DMS114 treated with DMSO at 0.1 percent for 48 hours (cell line): ENCODE measurements around the gene NRCAM.
"Not testable (repeated sequence)": the region's sequence is repeated elsewhere in the genome, so short reads cannot be mapped to it uniquely, and the experiment has no call there.

Experiments used
- DNase-seq: peaks from one replicate; lab custom pipeline; 2025; ENCODE audit not compliant: unreplicated experiment; lab: John Stamatoyannopoulos, UW

NRCAM gene

GRCh38 chr7:108455998-108456677 is at the start of gene NRCAM:
Gene NRCAM (minus strand): TSS chr7:108456436. CDS start chr7:108240064, 216,372 bp downstream.
- DNase-seq = no peak

DNA sequence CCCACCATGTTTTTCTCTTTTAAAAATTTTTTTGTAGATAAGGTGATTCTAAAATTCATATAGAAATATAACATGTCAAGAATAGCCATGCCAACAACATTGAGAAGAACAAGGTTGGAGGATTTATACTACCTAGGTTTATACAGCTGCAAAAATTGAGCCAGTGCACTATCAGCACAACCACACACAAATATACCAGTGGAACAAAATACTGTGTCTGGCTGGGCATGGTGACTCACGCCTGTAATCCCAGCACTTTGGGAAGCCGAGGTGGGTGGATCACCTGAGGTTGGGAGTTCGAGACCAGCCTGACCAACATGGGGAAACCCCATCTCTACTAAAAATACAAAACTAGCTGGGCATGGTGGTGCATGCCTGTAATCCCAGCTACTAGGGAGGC is 48.3 kb upstream of the NRCAM start:
- not testable (repeated sequence) for DNase-seq

DNA sequence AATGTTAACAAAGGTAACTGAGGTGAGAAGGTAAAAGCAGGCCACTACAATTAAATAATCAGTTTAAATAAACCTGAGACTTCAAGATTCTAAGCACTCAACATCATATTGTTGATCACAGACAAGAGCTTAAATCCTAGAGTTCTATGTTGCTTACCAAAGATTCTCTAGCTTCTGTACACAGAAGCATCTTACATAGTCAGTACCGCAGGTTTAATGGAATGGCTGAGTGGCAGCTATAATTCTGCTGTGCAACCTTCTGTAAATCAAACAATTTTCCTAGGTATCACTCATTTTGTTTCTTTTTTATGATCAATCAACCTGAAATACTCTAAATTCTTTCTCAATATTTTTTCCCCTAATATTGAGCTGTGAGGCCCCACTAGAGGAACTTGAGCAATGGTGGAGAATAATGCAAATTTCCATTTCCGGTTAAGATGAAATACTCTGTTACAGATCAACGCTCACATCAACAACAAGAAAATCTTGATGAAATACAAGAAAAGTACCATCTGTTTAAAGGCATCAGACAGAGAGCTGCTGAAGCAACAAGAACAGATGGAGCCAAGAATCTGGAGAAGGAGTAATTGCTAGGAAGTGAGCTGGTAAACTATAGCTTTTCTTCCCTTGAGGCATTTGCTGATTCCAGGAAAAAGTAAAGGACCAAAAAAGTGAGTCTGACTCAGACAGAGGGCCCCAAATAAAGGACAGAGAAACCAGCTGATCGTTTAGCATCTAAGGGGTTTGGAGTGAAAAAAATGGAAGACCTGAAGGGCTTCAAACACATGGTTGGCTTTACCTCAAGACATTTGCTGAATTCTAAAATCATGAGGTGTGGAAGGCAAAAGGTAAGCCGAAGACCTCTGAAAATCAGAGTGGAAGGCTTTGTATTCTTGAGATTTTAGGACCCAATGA is 47.1 kb upstream of the NRCAM start:
- no peak for DNase-seq

DNA sequence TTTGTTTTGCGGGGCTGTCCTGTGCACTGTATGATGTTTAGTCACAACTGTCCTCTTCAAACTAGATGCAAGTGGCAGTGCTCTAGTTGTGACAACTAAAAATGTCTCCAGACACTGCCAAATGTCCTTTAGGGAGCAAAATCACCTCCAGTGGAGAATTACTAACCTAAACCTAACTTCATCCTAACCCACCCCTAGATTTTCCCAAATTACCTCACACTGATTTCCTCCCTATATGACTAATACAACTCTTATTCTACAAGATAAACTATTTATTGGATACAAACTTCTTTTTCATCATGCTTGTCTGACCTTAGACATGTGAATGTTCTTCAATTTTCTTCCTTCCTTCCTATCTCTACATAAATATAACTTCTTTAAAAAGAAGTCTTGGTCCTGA is 43.3 kb upstream of the NRCAM start:
- no peak for DNase-seq

- DNase-seq = no peak
These were observed 42.2 kb upstream of the NRCAM start for GRCh38 chr7:108498481-108498880.

DNA sequence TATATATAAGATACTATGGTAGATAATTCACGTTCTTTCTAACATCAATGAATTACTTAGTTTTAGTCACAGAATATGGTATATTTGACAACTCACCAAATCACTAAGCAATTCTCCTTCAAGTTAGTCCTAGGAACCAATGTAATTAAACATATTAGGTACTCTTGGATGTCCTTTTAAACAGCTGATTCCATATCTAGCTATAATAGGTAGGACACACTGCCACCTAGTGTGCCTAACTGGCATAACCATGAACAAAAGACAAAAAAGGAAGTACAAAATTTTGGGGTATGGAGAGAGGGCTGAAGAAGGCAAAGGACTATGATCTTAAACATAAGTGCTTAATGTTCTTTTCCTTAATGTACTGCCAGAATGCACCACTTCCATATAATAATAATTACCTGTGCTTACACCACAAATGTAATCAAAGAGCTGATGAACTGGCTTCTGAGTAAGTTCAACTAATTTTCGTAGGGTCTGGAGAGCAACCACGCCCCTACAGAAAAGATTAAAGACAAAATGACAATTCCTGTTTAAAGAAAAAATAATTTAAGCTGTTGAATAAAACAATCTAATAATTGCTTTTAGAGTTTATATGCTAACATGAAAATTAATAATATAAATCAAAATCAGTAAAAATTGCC is 41.0 kb upstream of the NRCAM start:
- DNase-seq = peak; percentile 45

DNA sequence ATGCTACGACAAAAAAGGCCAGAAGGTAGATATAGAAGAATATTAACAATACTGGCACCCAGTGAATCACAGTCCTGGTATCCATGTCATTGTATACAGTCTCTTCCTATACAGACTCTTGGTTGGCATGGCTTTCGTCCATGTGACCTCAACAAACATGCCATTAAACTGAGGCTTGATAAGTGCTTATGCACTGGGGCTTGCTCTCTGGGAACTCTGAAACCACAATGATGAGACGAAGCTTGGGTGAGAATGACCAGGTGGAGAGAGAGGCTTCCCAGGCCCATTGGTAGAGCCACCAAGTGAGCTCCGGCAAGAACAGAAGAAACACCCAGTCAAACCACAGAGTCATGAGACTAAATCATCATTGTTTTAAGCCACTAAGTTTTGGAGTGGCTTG is 36.5 kb upstream of the NRCAM start:
- DNase-seq = no peak

GRCh38 chr7:108488768-108489538 is 32.7 kb upstream of the NRCAM start:
- DNase-seq = no peak

- no peak for DNase-seq
These were observed 31.4 kb upstream of the NRCAM start for GRCh38 chr7:108487646-108488045.

DNA sequence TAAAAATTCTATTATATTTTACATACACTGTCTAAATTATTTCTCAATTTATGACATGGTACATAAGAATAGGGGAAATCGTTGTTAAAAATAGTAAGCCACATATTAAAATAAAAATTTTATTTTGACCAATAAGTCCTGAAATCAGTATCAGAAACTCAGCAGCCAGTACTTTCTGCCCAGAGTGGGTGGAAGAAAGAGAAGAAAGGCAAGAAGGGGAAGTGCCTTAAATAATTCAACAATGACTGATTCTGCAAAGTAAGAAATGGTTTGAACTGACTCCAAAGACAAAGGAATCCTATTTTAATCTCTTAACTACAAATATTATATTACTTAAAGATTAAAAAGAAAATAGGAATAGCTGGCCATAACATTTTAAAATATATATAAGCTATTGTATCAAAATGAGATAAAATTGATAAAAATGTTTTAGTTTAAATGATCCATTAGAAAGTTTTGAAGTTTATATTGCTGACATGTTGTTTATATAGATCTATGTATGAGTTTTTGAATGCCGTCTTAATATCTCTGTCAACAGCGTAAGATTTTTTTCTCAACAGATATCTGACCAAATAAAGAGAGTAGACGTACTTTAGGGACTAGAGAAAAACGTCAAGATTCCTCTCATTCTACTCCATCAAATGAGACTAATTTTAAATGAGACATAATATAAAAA is 30.2 kb upstream of the NRCAM start:
- DNase-seq = no peak

DNA sequence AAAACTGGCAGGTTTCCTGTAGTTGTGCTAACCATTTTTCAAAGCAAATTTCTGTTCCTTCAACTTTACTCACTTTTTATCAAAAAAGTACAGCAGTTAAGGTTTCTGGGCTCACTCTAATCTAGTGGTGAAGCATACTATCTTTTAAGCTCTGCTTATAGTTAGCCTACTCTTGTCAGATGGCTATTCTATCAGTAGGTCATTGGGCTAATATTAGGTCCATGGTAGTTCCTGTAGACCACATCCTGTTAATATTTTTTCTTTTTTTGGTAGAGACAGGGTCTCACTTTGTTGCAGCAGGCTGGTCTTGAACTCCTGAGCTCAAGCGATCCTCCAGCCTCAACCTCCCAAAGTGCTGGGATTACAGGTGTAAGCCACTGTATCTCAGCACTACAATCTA is 27.9 kb upstream of the NRCAM start:
- no peak for DNase-seq

DNA sequence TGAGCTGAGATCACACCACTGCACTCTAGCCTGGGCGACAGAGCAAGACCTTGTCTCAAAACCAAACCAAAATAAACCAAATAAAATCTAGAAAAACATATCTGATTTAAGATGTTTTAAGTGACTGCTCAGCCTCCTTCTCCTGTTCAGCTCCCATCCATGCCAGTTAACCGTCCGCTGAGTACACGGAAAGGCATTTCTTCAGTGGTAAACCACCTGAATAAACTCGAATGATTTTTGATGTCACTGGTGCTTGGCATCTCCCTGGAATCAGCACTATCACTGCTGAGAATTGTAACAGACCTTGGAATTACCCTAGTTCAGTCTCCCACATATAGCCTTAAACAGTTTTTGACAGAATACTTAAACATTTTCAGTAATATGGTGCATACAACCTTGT is 24.1 kb upstream of the NRCAM start:
- no peak for DNase-seq

- DNase-seq = no peak
These were observed 23.5 kb upstream of the NRCAM start for GRCh38 chr7:108479751-108480150.

- no peak for DNase-seq
These were observed 22.9 kb upstream of the NRCAM start for GRCh38 chr7:108479118-108479517.

GRCh38 chr7:108468246-108468645 is 12.0 kb upstream of the NRCAM start:
- DNase-seq = no peak

DNA sequence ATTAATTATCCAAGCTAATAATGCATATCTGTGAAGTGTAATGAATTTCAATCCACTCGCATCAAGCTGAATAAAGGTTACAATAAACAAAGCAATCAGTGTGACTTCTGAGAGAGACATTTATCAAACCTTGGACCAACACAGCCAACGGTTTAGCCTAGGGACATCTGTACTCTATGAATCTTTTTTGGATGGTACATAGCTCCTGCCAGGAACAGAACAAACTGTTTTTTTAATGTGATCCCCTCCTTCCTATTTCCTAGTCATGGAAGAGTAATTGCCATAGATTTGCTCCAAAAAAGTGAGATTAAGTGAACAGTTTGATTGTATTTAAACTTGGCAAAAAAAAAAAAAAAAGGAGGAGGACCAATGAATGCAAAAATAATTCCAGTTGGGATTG is 11.2 kb upstream of the NRCAM start:
- DNase-seq = no peak

DNA sequence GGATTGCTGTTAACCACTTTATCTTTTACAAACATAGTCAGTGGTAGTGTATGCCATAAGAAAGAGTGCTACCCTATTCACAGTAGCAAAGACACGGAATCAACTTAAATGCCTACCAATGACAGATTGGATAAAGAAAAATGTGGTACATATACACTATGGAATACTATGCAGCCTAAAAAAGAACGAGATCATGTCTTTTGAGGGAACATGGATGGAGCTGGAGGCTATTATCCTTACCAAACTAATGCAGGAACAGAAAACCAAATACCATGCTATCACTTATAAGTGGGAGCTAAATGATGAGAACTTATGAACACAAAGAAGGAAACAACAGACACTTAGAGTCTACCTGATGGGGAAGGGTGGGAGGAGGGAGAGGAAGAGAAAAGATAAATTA is 10.1 kb upstream of the NRCAM start:
- DNase-seq = not testable (repeated sequence)

- no peak for DNase-seq
These were observed 8.5 kb upstream of the NRCAM start for GRCh38 chr7:108464743-108465142.

DNA sequence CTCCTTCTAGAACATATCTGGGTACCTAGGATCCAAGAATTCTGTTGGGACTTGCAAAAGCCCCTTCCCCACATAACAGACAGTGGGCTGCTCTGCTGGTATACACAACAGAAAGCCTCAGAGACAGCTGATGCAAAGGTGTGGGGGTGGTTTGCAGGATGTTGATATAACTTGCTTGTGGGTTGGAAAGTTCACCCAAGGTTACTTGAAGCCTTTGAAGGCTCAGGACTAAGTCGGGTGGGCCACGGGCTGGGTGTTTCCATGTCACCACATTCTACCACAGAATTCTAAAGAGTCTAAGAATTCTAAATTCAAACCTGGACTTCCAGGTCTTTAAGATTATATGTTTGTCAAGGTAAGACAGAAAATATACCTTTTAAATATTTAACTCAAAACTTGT is 7.4 kb upstream of the NRCAM start:
- no peak for DNase-seq

GRCh38 chr7:108461840-108462239 is 5.6 kb upstream of the NRCAM start:
- DNase-seq = no peak

DNA sequence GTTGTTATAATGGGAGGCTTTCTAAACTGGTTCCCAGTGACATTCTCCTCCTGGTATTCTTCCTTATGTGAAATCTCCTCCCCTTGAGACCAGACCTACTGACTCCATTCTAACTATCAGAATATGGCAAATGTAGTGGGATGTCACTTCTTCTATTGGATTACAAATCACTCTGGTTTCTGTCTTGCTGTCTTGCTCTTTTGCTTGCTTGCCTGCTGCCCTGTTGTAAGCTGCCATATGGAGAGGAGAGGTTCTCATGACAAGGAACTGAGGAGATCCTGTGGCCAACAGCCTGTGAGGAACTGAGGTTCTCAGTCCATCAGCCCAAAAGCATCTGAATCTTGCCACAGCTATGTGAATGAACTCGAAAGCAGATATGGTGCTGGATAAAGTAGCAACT is 4.7 kb upstream of the NRCAM start:
- DNase-seq = no peak
